ENCODE results near the gene KIAA1671. TPM values are rescaled to one million over a fixed set of nuclear protein-coding genes. Genes with fewer than 3 reads are reported as not detected.

KIAA1671 gene
- total RNA-seq, 1 donor from 2014 or later = 30.0 TPM

- DNase-seq (ENCODE audit: low read depth, low spot score) = no peak
These were observed 61.1 kb downstream of the KIAA1671 start for GRCh38 chr22:25013607-25014006.

DNA sequence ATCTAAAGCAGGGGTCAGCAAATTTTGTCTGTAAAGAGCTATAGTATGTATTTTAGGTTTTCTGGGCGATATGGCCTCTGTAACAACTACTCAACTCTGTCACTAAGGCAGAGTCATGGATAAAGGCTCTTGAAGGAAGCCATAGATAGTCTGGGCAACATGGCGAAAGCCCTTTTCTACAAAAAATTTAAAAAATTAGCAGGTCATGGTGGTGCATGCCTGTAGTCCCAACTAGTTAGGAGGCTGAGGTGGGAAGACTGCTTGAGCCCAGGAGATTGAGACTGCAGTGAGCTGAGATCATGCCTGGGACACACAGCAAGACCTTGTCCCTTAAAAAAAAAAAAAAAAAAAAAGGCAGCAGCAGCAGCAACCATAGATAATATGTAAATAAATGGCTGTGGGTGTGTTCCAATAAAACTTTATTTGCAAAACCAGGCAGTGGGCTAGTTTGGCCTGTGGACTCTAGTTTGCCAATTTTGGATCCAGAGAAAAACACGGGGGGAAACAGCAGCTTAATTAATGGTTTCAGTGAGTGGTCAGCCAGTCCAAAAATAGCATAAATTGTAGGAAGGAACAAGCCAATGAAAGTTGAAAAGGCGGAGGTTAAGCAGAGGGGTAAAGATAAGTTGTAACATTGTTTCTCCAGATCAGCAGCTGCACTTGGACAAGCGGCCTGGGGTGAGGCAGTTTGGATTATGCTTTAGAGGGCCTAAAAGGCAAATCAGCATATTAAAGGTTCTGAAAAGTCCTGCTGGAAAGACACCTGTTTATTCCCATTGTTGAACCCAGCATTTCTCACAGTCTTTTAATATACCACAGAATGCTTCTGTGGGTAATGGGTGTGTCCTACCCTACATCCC is 62.6 kb downstream of the KIAA1671 start:
- no peak for DNase-seq (ENCODE audit: low read depth, low spot score)

GRCh38 chr22:25016311-25016710 is 63.8 kb downstream of the KIAA1671 start:
- DNase-seq (ENCODE audit: low read depth, low spot score) = no peak

- DNase-seq (ENCODE audit: low read depth, low spot score) = no peak
These were observed 65.5 kb downstream of the KIAA1671 start for GRCh38 chr22:25018009-25018408.

DNA sequence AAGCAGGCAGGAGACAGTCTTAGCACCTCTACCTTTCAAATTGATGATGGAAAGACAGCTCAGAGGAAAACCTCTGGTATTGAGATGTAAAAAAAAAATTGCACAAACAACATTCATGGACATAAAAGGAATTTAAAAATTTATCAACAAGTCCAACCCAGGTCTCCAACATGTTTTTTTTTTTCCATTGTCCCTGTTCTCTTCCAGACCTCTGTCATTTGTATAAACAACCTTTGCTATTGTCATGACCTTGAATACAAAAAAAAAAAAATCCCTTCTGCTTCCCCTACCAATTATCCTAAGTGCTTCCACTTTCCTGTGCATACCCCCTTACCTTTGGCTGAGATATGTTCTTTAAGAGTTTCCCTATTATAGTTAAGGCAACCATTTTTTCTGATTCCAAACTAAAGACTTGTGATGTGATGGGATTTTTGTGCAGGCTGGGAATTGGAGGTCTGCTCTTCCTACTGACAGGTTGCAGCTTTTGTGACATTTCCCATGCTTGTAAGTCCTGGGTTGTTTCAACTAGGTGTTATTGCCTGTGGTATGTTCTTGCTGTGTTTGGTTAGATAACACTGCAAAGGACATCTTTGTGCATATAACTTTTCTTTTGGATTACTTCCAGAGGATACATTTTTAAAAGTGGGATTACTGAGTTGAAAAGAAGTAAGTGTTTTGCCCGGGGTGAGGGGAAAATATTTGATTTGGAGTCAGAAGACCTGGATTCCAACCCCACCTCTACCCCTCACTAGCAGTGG is 67.1 kb downstream of the KIAA1671 start:
- DNase-seq (ENCODE audit: low read depth, low spot score) = no peak

DNA sequence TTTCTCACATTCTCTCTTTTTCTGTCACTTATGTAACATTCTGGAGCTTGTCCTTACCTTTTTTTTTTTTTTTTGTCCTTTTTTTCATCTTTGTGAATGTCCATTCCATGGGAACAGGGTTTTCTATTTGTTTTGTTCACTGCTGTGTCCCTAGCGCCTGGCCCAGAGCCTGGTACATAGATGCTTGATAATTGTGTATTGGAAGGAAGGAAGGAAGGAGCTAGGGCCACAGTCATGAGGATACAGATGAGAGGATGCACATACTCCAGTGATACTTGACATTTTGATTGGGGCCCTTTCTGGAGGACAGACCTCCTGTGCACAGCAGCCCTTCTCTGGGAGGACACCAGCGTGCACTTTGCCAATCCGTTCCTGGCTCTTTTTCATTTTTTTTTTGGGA is 68.9 kb downstream of the KIAA1671 start:
- no peak for DNase-seq (ENCODE audit: low read depth, low spot score)

GRCh38 chr22:25021976-25022711 is 69.6 kb downstream of the KIAA1671 start:
- DNase-seq (ENCODE audit: low read depth, low spot score) = no peak

- no peak for DNase-seq (ENCODE audit: low read depth, low spot score)
These were observed 71.4 kb downstream of the KIAA1671 start for GRCh38 chr22:25023879-25024278.

GRCh38 chr22:25024895-25025294 is 72.4 kb downstream of the KIAA1671 start:
- DNase-seq (ENCODE audit: low read depth, low spot score) = no peak

DNA sequence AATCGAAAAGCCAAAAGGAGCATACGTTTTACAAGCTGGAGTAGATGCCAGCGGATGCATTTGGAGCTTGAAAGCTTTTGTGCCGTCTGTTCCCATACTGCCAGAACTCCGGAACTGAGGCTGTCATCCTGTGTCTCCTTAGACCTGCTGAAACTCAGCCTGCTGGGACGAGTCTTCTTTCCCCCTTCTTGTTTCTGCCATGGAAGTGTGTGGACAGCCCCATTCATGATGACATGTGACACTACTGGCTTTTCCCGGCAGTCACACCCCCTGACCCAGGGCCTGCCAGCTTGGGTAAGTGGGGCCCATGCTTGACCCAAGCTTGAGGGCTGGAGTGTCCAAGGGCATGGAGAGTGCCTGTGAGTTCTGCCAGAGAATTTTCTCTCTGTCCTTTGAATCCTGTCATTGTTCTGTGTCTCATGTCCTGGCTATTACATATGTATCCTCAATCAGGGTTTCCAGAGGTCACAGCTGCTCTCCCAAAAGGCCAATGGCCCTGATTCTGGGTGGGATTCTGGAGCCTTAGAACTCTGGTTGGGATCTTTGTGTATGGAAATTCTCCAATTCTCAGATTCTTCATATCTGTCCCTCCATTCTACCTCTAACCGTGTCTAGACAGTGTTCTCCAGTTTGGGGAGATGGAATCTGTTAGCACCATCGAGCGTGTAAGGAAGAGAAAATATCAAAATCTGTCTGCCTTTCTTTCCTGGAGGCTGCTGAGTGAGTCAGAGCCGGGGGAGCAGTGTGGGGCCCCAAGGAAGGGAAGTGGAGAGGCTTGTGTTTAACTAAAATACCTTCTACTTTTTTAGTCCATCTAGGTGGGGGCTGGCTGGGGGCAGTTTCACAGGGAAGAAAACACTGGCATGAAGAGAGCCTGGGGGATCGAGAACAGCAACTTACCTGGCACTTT is 73.2 kb downstream of the KIAA1671 start:
- DNase-seq (ENCODE audit: low read depth, low spot score) = no peak

GRCh38 chr22:25027043-25027906 is 74.8 kb downstream of the KIAA1671 start:
- no peak for DNase-seq (ENCODE audit: low read depth, low spot score)

GRCh38 chr22:25027959-25028840 is 75.7 kb downstream of the KIAA1671 start:
- no peak for DNase-seq (ENCODE audit: low read depth, low spot score)

DNA sequence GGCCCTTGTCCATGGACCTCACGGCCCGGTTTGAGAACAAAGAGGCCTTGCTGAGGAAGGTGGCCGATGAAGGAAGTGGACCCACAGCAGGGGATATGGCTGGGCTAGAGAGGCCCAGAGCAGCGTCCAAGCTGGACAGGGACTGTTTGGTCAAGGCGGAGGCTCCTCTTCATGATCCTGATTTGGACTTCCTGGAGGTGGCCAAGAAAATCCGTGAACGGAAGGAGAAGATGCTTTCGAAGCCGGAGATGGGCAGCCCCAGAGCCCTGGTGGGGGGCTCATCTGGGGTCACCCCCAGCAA is 76.3 kb downstream of the KIAA1671 start:
- no peak for DNase-seq (ENCODE audit: low read depth, low spot score)

GRCh38 chr22:25029181-25029580 is 76.7 kb downstream of the KIAA1671 start:
- DNase-seq (ENCODE audit: low read depth, low spot score) = no peak

GRCh38 chr22:25030636-25031035 is 78.1 kb downstream of the KIAA1671 start:
- no peak for DNase-seq (ENCODE audit: low read depth, low spot score)

DNA sequence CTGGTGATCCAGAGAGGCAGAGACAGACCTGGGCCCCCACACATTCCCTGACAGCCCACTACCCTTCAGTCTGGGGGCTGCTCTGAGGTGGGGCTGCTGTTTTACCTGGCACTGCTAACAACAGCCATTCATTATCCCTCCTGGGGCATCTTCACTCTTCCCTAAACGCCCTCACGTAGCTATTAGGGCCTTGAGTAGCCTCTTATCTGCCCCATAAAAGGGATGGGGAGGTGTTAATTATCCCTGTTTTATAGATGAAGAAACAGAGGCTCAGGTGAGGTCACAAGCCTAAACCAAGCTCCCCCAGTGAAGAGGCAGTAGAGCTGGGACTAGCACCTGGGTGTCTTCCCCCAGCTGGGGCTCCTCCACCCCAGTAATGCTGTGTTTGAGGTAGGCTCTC is 79.5 kb downstream of the KIAA1671 start:
- no peak for DNase-seq (ENCODE audit: low read depth, low spot score)

- no peak for DNase-seq (ENCODE audit: low read depth, low spot score)
These were observed 83.2 kb downstream of the KIAA1671 start for GRCh38 chr22:25035715-25036114.

DNA sequence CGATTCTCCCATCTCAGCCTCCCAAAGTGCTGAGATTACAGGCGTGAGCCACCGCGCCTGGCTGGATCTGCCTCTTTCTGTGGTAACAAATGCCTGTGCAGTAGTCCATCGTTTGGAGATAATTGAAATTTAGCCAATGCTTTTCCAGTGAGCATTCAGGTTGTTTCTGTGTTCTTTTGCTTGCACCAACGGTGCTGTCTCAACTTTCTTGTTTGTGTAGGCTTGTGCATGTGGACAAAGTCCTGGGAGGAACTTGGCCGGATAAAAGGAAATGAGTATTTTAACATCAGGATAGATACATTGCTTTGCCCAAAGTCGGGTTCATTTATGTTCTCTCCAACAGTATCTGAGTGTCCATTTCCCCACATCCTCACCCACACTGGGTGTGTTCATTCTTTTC is 85.7 kb downstream of the KIAA1671 start:
- no peak for DNase-seq (ENCODE audit: low read depth, low spot score)

GRCh38 chr22:25038771-25039170 is 86.3 kb downstream of the KIAA1671 start:
- DNase-seq (ENCODE audit: low read depth, low spot score) = no peak
